ENCODE data around the gene REEP3.

- TF ChIP-seq POLR2A (IDR thresholded peaks at IDR 0.05) (no peak), CTCF (IDR thresholded peaks at IDR 0.05) (no peak)
Observed at GRCh38 chr10:63502832-63503231, 18.4 kb upstream of the REEP3 start.

All from body of pancreas (tissue), 4 donors.